HK-2 (cell line): Measurements from ENCODE around the gene PKM.
A peak's percentile ranks its signal among the peaks of the same experiment; 100 is the strongest.
"Not testable (repeated sequence)": the region's sequence is repeated elsewhere in the genome, so short reads cannot be mapped to it uniquely, and the experiment has no call there.

Experiments
- DNase-seq: peaks from one replicate; pipeline ENCODE4 v3.0.0-alpha.2; 2018; ENCODE audit not compliant: unreplicated experiment

The PKM gene

DNA sequence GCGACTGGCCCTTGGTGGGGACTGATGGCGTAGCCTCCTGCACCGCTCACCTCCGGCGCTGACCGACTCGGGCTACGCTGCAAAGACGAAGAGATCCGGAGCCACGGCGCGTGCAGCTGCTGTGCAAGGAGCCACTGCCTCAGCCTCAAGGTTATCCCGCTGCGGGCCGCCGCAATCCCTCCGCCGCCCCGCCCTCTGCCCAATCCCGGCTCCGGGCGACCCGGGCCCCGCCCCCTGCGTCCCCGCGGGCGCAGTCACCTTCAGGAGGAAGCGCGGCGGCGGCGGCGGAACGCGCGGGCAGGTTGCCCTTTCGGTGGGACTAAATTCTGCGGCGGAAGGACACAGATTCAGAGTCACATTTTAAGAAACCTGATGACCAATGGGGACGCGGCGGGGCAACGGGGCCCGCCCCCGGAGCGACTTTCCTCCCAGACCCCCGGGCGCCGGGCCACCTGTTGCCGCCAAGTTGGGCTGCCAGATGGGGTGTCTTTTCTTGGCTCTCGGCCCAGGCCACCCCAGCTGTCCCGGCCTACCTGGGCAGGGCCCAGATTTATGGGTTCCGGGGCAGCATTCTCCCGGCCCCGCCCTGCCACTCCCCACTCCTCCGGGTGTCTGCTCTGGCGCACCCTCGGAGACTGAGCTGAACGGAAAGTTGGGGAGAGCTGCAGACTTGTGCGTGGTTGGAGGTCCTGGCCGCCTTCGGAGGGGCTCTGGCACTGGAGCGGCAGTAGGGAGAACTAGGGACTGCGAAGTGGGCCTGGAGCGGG lies at the start of gene PKM:
Gene PKM, minus strand, starts transcription at position 125 of the 767 bp plus-strand sequence. CDS start 12,093 bp downstream, outside the sequence.
- peak; percentile 95 for DNase-seq

DNA sequence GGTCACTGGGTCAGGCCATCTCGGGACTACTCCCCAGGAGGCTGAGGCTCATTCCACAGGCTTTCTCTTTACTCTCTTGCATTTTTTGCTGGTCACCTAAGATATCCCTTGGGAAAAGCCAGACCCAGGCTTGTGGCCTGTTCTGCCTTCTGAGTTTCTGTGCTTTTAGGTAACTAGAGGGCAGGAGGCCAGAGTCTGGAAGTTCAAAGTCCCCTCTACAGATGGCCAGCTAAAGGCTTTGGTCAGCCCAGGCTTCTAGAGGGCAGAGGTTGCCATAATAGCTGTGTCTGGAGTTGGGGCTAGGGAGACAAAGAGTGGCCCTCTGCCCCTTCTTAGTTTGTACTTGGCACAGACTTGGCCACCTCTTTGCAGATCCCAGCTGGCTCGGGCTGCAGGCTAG lies 49.8 kb upstream of the PKM start:
- no peak for DNase-seq

DNA sequence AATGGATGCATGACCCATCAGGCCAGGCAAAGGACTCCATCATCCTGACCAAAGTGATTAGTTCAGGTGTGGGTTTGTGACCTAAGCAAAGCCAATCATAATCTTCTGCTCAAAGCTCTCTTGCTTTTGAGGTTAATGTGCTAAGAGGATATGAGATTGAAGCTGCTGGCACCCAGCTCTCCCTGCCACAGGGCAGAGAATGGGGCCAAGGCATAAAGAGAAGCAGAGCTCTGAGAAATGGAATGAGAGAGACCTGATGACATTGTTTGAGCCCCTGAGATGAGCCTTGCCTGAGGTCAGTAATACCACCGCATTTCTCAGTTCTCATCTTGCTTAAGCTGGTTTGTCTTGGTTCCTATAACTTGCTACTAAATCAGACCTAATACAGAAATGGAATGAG lies 47.7 kb upstream of the PKM start:
- DNase-seq: no peak

DNA sequence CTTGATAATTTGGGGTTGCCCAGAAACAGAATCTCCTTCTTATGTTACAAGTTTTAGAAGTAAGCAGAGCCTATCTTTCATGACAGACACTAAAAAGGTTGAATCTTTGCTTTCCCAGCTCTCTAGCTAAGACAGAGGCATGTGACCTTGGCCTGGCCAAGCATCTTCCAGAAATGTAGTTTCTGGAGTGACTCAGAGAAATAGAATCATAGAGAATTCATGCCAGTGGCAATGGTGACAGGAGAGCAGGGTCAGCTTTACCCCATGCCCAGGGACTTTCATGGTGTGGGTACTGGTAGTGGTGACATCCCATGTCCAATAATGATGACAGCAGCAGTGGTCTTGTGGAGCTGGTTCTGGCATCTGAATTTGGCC lies 45.3 kb upstream of the PKM start:
- no peak for DNase-seq

DNA sequence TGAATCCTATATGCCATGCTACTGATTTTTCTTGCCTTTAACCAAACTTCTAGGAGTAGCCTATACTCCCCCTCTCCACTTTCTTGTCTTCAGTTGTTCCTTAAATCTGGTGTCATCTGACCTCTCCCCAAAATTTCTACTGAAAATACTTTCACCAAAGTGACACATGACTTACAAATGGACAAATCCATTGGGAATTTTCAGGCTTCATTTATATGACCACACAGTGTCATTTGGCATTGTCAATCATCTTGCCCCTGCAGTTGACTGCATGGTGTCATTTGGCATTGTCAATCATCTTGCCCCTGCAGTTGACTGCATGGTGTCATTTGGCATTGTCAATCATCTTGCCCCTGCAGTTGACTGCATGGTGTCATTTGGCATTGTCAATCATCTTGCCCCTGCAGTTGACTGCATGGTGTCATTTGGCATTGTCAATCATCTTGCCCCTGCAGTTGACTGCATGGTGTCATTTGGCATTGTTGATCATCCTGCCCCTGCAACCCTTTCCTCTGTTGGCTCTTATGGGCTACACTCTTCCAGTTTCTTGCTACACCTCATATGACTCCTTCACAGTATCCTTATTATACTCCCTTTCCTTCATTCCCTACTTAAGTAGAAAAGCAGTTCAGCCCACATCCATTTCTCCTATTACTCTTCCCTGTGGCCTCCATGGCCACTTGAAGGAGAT lies 44.8 kb upstream of the PKM start:
- not testable (repeated sequence) for DNase-seq

DNA sequence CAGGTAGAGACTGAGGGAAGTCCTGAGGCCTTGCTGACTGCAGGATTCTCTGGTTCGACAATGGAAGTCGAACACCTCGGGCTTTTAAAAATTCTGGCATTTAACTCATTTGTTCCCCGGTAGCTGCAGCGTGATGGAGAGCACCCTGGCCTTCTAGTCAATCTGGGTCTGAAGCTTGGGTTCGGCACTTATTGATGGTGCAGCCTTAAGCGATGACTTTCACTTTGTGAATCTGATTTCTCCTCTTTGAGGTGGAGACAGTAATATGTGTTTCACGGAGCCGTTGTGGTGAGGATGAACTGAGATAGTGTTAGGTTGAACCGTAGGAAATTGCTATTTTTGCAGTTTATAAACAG lies 42.0 kb upstream of the PKM start:
- no peak for DNase-seq

DNA sequence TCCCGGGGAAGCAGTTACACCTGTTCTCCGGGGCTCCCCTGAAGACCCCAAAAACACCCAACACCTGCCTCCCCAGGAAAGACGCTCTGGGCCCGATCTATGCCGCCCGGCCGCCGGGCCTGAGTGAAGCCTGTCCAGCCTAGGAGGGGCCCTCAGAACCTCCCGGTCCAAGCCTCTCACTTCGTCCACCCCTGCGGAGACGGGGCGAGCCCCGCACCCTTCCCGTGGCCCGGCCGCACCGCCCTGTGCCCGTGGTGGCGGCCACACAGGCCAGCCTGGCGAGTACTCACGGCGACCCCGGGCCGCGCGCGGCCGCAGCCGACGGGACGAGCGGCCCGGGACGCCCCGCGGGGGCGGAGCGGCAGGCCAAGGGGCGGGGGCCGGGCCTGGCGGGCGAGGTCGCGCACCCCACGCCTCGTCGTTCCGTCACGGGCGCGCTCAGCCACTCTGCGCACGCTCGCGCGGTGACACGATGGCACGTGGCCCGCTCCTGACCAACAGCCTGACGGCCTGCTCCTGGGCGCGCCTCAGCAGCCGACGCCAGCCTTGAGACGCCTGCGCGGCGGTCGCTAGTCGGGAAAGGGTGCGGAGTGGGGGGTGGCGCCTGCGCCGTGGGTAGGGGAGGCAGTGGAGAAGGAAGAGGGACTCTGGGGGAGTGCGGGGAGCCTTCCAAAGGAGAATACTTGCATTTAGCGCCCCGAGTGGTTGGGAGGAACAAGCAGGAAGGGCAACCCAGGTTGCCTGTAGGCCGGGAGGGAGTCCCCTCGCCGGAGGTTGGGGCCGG lies 41.4 kb upstream of the PKM start, which contains the start of gene PARP6:
Gene PARP6, minus strand, starts transcription at position 342 of the 784 bp plus-strand sequence. CDS start 5,077 bp downstream, outside the sequence.
- peak; percentile 96 for DNase-seq

DNA sequence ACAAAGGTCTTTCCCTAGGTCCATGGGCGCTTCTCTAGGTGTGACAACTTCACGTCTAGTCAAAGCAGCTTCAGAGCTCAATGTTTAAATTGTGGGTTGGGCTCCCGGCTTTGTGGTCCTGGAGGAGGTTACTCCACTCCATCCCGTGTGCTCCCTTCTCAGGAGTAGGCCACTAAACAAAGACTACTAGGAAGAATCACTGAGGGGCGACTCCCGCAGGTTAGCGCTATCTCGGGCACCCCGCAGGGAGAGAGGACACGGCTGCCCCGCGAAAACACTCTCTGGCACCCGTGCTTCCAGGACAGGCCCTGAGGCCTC lies 40.9 kb upstream of the PKM start:
- peak; percentile 22 for DNase-seq

DNA sequence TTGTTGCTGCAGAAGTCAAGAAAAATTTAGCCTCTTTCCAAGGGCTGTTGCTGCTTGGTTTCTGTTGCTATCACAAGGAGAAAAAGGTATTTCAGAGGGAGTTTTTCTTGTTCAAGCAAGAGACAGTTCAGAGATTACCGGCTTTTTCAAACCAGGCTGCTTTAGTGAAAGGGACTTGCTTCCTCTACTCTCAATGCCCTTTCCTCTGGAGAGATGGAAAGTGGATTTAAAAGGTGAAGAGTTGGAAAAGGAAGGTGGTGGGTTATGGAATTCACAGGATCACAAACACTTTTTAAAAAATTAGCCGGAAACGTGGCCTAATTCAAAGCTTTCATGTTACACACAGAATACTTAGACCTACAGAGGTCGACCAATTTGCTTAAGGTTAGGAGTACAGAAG lies 40.2 kb upstream of the PKM start:
- DNase-seq: no peak

DNA sequence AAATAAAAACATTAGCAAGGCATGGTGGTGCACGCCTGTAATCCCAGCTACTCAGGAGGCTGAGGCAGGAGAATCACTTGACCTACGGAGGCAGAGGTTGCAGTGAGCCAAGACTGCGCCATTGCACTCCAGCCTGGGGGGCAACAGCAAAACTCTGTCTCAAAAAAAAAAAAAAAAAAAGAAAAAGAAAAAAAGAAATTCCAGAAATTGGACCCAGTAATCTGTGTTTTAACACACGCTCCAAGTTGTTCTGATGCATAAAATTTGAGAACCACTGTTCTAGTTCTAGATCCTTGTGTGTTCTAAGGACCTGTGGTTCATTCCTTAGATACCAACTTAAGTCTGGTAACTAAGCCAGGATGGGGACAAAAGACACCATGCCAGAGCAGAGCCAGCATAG lies 38.7 kb upstream of the PKM start:
- no peak for DNase-seq

DNA sequence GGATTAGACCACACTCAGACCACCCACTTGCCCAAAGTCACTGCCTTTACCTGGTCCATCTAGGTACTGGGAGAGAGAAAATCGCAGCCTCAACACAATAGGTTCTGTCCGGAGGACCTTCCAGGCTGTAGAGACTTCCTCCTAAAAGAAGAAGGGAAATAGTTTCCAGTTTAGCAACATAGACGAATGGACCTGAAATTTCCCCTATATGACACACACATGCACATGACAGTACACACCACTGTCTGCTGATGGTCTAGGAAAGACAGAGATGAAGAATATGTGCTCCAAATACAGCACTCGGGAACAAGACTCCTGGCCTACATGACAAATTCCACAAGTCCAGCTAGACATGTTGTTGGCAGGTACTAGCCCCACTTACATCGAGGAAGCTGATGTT lies 34.0 kb upstream of the PKM start:
- DNase-seq: no peak

DNA sequence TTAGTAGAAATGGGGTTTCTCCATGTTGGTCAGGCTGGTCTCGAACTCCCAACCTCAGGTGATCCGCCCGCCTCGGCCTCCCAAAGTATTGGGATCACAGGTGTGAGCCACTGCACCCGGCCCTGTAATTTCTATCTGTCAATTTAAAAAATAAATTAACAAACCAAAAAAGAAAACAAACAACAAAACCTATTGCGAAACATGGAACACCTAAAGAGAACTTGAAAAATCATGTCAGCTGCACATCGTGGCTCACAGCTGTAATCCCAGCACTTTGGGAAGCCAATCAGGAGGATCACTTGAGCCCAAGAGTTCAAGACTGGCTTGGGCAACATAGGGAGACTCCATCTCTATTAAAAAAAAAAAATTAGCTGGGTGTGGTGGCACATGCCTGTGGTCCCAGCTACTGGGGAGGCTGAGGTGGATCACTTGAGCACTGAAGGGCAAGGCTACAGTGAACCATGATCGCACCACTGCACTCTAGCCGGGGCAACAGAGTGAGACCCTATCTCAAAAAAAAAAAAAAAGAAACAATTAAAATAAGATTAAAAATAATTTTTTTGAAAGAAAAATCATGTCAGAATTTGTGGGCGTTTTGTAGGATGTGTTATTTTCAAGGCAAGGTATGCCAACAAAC lies 21.8 kb upstream of the PKM start:
- DNase-seq: no peak

DNA sequence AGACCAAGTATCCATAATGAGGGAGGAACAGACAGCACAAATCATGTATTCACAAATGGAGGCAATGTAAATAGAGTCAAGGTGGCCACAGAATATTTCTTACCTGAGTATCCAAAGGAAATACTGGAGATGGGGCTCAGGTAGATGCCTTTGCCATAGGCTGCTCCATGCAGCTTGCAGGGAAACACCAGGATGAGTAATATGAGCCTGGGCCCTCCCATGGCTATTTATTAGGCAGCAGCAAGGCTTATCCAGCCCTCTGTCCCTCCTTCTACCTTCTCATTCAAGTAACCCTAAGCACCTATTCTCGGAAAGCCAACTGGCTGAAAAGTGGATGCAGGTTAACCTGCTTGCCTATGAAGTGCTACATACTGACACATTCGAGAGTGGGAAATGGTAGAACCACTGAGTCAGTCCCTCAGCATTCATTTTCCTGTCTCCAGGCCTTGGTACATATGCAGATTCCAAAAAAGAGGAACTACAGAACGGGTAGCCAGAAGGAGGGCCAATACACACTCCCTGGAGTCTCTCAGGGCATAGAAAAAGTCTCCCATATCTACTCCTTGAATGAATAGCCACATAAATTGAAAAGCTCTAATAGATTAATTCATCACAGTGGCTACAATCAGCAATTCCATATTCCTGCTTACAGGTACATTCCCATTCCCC lies 18.3 kb upstream of the PKM start:
- DNase-seq: no peak

DNA sequence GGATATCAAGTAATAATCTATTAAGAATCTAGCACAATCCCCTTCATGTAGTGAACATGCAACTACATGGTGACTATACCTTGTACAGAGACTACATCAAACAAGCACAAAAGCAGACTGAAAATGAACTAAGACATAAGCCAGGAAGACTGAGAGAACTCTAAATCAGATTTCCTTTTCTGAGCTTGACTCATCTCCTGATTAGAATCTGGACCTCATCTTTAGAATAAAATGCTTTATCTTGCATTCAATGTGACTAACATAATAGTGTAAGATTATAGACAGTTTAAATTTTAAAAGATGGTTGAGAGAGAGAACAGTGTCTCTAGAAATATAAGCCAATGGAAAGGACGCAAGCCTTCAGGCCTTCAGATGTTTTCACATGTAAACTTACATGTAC lies 17.5 kb upstream of the PKM start:
- no peak for DNase-seq

DNA sequence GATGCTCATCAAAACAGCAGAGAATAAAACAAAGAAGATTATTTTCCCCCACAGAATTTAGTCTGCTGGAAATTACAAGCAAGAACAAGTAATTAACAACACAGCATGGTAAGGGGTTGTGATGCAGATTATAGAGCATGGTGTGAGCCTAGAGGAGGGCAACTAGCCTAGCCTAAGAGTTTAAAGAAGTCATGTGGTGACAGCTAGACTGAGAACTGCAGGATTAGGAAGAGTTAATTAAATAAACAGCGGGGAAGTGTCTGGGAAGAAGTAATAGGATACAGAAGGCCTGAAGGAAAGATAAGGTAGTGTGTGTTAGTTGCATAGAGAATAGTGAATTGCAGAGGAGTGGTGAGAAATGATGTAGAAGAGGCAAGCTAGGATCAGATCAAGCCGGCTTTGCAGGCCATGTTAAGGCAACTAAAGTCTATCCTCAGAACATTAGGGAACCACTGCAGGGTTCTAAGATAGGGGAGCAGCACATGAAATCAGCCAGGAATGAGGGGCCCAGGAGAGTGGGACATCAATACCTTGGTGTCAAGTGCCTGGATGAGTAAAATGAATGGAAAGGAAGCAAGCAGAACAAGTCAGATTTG lies 11.9 kb upstream of the PKM start:
- DNase-seq: no peak

DNA sequence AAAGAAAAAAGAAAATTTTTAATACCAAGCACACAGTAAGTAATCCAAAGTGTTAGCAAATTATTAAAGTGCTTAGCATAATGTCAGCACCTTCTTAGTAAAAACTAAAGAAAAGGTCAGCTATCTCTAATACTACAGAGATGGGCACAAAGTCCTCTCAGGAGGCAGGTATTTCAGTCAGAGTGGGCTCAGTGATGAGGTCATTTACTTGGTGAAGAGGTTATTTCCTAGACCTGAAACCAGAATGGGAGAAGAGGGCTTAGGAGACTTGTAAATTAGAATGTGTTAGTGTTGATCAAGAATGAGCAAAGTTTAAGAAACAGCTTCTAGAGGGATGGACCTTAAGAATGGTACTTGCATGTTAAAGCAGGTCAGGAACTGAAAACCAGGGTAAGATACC lies 8.7 kb upstream of the PKM start:
- DNase-seq: no peak

DNA sequence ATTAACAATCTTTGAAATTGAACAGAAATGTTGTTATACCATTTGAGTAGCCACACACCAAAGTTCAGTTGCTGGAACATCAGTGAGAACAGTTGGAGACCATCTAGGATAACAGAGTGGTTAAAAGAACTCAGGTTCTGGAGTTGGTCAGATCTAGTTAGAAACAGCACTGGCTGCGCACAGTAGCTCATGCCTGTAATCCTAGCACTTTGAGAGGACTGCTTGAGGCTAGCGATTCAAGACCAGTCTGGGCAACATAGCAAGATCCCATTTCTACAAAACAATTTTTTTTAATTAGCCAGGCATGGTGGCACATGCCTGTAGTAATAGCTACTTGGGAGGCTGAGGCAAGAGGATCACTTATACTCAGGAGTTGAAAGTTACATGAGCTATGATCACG lies 7.6 kb upstream of the PKM start:
- no peak for DNase-seq

DNA sequence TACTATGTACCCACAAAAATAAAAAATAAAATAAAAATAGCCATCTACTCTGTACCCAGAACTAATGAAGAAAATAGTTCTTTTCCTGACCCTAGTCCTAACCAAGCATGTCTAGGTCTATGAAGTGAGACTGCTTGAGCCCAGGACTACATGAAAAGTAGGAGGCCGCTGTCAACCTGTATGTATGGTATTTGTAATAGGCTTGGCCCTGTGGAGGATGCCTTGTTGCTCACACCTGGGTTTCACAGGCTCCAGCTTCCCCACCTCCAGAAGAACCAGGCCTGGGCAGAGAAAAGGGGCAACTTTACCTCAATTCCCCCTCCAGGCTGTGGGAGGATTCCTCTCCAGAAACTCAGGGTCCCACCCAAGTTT lies 6.8 kb upstream of the PKM start:
- no peak for DNase-seq

DNA sequence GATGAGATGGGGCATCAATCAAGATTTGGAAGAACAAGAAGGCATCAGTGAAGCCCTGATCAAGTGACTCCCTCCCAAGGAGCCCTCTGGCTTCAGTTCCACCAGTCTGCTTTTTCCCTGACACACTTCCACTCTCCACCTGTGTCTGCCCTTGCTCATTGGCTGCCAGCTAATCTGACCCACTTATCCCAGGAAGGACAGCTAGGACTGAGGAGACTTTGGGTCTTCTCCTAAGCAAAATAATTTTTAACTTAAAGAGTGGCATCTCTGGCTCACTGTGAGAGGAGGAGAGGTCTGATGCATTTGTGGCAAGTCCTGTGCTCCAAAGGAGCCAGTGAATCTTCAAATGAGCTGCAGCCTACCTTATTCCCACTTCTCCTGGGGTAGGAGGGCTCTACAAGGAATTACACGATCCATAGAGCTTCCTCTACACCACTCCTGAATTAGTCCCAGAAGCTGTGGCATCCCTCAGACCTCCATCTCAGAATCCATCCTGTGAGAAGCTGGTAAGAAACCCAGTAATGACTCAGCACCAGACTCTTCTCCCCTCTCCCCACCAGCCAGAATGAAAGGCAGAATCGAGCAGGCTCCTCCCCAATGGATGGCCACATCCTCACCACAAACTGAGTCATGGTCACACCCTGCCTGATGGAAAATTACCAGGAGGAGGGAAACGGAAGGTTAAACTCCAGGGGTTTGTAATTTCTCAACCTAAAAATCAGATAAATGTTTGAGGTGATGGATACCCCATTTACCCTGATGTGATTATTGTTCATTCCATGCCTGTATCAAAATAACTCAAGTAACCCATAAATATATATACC lies 6.3 kb upstream of the PKM start:
- DNase-seq: peak; percentile 80

DNA sequence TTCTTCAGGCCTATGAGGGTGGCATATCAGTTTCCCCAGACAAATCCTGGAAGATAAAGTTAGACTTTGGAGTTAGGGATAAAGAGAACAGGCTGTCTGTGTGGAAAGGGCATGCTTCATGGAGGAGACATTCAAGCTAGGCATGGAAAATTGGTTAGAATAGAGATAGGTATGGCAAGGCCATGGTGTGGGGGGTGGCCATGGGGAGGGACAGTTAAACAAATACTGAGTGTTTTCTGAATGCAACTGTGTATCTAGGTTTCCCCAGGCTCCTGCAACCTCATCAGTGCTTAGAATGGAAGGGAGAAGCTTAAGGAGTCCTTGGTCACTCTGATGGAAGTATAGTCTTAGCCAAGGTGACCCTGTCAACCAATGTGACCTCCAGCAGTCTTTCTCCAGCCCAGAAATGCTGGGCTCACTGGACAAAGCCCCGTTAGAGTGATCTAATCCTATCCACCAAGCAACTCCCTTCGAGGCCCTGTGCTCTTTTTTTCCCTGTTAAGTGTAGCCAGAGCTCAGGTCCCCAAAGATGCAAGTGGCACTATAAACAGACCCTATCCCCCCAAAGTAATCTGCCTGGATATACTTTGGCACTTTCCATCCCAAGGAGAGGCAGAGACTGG lies 5.5 kb upstream of the PKM start:
- DNase-seq: no peak
